CD4-positive, alpha-beta T cell treated with Interleukin-15 for 1 hour (primary cell): ENCODE data around the gene PTPRK.
"Not testable (repeated sequence)": the region's sequence is repeated elsewhere in the genome, so short reads cannot be mapped to it uniquely, and the experiment has no call there.

Experiments
- DNase-seq: peaks from one replicate; pipeline ENCODE4 v3.0.0-alpha.2; 2020

Gene PTPRK

GRCh38 chr6:128487746-128488145, 32.7 kb downstream of the PTPRK start:
- no peak for DNase-seq

GRCh38 chr6:128487055-128487454, 33.3 kb downstream of the PTPRK start:
- DNase-seq, result no peak

- not testable (repeated sequence) for DNase-seq
Observed at GRCh38 chr6:128486580-128486979, 33.8 kb downstream of the PTPRK start.

- DNase-seq, result no peak
Observed at GRCh38 chr6:128483472-128484135, 36.8 kb downstream of the PTPRK start.

GRCh38 chr6:128482642-128483041, 37.8 kb downstream of the PTPRK start:
- DNase-seq, result no peak

DNA sequence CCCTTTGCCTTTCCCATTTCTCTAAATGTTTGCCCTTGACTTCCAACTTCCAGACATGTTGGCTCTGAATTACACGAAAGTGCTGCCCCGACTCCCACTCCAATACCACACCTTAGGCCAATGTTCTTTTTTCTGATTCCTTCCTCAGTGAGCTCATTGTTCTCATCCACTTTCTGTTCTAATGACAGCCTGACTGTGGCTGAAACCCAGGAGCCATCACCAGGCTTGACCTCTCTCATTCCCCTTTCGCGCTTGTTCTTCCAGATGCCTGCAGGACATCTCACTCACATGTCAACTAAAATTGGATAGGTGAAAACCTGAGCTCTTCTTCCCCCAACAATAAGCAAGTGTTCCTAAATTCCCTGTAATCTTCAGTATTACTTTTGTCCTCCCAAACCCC, 40.4 kb downstream of the PTPRK start:
- no peak for DNase-seq

- no peak for DNase-seq
Observed at GRCh38 chr6:128479048-128479666, 41.2 kb downstream of the PTPRK start.

DNA sequence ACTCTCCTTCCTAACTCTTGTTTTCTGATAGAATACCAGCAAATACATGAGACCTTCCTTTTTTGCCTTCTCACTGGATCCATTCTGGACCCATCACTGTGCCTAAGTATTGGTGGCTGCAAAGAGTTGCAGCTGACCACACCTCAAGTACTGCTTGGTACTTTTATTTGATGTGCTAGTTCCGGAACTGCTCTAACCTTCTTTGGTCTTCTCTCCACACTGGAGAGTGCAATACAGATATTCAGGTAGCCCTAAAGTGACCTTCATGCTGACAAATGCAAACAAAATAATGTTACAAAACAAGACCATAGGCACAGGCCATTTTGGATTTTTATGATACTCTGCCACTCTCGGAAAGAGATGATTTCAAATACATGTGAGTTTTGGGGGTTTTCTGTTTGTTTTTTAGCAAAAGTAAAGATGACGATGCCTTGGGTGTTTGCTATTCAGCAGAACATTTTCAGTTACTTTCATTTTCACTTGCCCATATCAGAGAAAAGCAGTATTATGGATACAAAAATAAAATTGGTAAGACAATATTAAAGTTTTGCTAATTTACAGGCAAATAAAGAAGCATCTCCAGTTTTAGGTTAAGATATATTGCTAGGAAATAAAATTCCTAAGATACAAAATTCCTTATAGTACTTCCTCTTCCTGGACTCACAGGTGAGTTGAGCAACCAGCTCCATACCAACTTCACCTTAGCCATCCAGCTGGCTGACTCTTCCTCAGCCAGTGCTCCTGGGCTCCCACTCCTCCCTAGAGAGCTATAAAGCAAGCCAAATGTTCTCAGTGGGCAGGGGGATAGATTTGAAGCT, 42.0 kb downstream of the PTPRK start:
- no peak for DNase-seq

DNA sequence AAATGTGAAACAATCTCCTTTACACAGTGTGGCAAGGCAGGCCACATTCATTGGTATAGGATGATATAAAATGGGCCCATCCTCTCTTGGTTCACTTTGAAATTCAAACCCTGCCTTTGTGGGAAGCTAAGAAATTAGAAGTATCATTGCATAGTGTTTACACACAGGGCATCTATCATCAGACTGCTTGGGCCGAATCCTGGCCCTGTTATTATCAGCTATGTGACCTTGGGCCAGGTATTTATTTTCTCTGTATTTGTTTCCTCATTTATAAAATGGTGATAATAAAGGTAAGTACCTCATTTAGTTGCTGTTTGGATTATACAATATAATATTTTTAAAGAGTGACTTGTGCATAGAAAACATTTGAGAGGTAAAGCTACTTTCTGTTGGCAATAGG, 45.5 kb downstream of the PTPRK start:
- DNase-seq, result no peak

DNA sequence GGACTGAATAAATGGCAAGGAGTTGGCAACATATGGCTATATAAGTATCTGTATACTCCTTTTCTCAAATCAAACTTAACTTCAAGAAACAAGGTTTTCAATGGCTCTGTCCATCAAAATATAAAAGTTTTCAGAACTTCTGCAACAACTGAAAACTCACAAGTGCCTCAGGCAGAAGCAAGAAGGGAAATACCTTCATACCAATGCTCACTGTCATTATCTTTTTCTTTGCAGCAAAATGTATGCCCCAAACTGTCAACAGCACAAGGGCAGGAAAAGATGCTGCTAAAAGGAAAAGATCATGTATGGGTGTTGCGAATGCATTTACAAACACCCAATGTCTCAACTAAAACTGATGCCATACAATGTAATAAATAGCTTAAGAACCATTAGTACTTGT, 45.9 kb downstream of the PTPRK start:
- no peak for DNase-seq

DNA sequence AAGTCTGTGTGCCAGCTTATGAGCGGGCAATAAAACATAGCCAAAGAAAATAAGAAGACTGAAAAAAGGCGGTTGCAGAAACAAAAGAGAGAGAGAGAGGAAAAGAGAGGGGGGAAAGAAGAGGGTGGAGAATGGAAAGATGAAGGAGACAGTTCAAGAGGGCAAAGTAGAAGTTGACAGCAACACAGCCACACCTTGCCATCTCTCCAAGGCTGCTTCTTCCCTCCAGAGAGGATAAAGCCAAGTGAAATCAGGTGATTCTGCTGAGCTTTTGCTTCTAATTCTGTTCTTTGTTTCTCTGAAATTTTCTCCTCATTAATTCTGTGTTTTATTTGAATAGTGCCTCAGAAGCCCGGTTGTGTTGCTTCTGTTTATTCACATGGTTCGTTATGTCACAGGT, 48.5 kb downstream of the PTPRK start:
- no peak for DNase-seq

- DNase-seq, result no peak
Observed at GRCh38 chr6:128465368-128466343, 54.7 kb downstream of the PTPRK start.

GRCh38 chr6:128464790-128465189, 55.6 kb downstream of the PTPRK start:
- no peak for DNase-seq

DNA sequence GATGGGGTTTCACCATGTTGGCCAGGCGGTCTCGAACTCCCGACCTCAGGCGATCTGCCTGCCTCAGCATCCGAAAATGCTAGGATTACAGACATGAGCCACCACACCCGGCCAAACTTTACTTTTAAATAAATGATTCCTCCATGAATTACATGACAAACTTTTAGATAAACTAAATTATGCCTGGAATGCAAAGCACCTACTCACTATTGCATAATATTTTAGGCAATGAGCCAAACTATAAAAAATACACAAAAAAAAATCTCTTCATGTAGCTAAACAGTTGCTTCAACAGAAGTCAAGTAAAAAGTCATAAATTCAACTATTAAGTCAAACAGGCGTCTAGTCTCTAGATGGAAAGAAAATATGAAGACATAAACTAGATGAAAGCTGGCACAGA, 56.5 kb downstream of the PTPRK start:
- DNase-seq, result no peak

GRCh38 chr6:128461501-128461900, 58.9 kb downstream of the PTPRK start:
- DNase-seq, result no peak

GRCh38 chr6:128456510-128457230, 63.7 kb downstream of the PTPRK start:
- DNase-seq, result no peak

GRCh38 chr6:128455959-128456358, 64.4 kb downstream of the PTPRK start:
- DNase-seq, result no peak

GRCh38 chr6:128452713-128453112, 67.7 kb downstream of the PTPRK start:
- DNase-seq, result no peak

DNA sequence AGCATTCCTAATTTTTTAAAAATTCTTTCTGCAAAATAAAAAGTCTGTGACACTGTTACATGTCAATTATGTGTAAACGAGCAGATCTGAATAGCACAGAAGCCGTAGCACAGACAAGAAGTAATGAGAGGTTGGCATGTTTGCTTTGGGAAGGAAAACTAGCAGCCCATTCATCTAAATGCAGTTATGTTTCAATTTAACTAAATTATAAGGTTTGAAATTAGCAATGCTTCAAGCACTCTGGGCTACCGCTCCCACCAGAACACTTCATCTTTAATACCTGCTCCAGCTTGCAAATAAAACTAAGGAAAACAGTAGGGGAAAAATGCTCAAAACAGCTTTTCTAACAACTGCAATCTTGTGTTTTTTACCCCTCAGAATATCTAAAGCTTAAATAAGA, 73.9 kb downstream of the PTPRK start:
- DNase-seq, result no peak

- DNase-seq, result no peak
Observed at GRCh38 chr6:128443553-128443952, 76.8 kb downstream of the PTPRK start.

DNA sequence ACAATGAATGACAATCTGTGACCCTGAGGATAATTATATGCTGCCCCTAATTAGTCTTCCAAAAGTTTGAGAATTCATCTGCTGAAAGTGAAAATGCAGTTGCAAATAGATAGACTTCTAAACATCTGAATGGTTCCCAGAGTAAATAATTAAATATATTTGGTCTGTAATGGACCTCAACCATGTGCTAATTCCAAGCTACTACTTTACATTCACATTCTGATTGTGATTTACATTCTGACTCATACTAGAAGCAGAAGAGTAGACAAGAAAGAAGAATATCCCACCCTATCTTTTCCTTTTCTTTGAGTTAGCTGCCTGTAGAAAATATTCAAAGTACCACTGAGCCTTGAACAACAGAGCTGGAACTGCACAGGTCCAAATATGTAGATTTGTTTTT, 80.8 kb downstream of the PTPRK start:
- DNase-seq, result no peak

DNA sequence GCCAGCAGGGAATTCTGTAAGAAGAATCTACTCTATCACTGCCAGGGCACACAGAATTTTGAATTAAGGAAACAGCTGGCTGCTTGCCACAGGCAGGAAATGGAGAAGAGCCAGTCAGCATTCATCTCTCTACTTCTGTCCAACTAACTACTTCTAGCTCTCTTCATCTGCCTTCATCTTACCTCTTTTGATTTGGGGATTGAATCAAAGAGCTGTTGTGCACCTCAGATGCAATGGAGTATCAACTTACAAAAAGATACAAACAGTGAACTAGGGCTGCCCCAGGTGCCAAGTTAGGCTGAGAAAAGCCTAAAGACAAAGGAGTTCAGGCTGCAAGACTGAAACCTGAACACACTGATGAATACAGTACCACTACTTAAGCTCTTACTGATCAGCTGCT, 82.0 kb downstream of the PTPRK start:
- no peak for DNase-seq
